HepG2 (cell line): ENCODE data around the gene CDK7. TPM values are rescaled to one million over a fixed set of nuclear protein-coding genes. Genes with fewer than 3 reads are reported as not detected.

Experiments used
- ELK4 ChIP-seq: sonication (generic); formaldehyde crosslinking; IDR thresholded peaks from 2 replicates; pipeline ENCODE4 v1.9.0; 2021; ENCODE audit warnings: missing genetic modification reagents, borderline replicate concordance
- FOSL1 ChIP-seq: sonication (generic); formaldehyde crosslinking; IDR thresholded peaks from 2 replicates; pipeline ENCODE4 v1.9.0; 2021; ENCODE audit warnings: missing genetic modification reagents, borderline replicate concordance
- IKZF1 ChIP-seq: fragments of 450-650 bp; IDR thresholded peaks from 2 replicates; pipeline ENCODE4 v1.7.1; 2016
- ISX ChIP-seq: sonication (generic); formaldehyde crosslinking; conservative IDR thresholded peaks from 2 replicates; pipeline ENCODE4 v1.5.0; 2020; ENCODE audit warnings: missing genetic modification reagents
- KAT8 ChIP-seq: IDR thresholded peaks from 2 replicates; pipeline ENCODE4 v1.6.1; 2016; ENCODE audit warnings: missing genetic modification reagents, missing compliant biosample characterization
- MED13 ChIP-seq: sonication (generic); formaldehyde crosslinking; IDR thresholded peaks from 2 replicates; pipeline ENCODE4 v1.5.0; 2020; ENCODE audit warnings: missing genetic modification reagents
- NFKB2 ChIP-seq: sonication (generic); formaldehyde crosslinking; IDR thresholded peaks from 2 replicates; pipeline ENCODE4 v1.4.0; 2020; ENCODE audit warnings: missing genetic modification reagents, borderline replicate concordance
- PAF1 ChIP-seq: IDR thresholded peaks from 2 replicates; pipeline ENCODE4 v1.6.1; 2016; ENCODE audit warnings: missing genetic modification reagents, missing compliant biosample characterization
- PAWR ChIP-seq: sonication (generic); formaldehyde crosslinking; IDR thresholded peaks from 2 replicates; pipeline ENCODE4 v1.4.0; 2020; ENCODE audit warnings: missing genetic modification reagents, mild to moderate bottlenecking, borderline replicate concordance
- PLRG1 ChIP-seq: fragments of 450-650 bp; conservative IDR thresholded peaks from 2 replicates; pipeline ENCODE4 v1.6.1; 2016
- POLR2AphosphoS2 ChIP-seq: IDR thresholded peaks from 2 replicates; pipeline ENCODE4 v1.6.1; 2011; ENCODE audit warnings: low read depth, low read length, improper control_type of control experiment
- SATB2 ChIP-seq: sonication (generic); formaldehyde crosslinking; IDR thresholded peaks from 2 replicates; pipeline ENCODE4 v1.5.0; 2020; ENCODE audit warnings: missing genetic modification reagents
- SMAD1 ChIP-seq: sonication (generic); formaldehyde crosslinking; IDR thresholded peaks from 2 replicates; pipeline ENCODE4 v1.4.0; 2020; ENCODE audit warnings: missing genetic modification reagents, low read depth, mild to moderate bottlenecking, borderline replicate concordance
- SMYD3 ChIP-seq: sonication (generic); formaldehyde crosslinking; IDR thresholded peaks from 2 replicates; pipeline ENCODE4 v1.8.1; 2023; ENCODE audit warnings: mild to moderate bottlenecking, missing genetic modification reagents
- SP1 ChIP-seq, 2 experiments: fragments of 450-650 bp in 1 of 2; sonication (generic) in 1 of 2; formaldehyde crosslinking in 1 of 2; IDR thresholded peaks; 2 replicates each; pipeline versions ENCODE4 v1.4.0 to v1.6.1; 2016 to 2020; ENCODE audit warnings: missing genetic modification reagents in 1 of 2
- WIZ ChIP-seq: sonication (generic); formaldehyde crosslinking; IDR thresholded peaks from 2 replicates; pipeline ENCODE4 v1.5.1; 2020; ENCODE audit warnings: mild to moderate bottlenecking, missing genetic modification reagents
- ZFP1 ChIP-seq: IDR thresholded peaks from 2 replicates; pipeline ENCODE4 v1.6.1; 2016
- ZNF143 ChIP-seq: sonication (generic); formaldehyde crosslinking; IDR thresholded peaks from 2 replicates; pipeline ENCODE4 v1.4.0; 2020; ENCODE audit warnings: missing genetic modification reagents
- ZNF274 ChIP-seq: sonication (generic); formaldehyde crosslinking; IDR thresholded peaks from 2 replicates; pipeline ENCODE4 v1.5.1; 2020; ENCODE audit warnings: mild to moderate bottlenecking, missing genetic modification reagents
- ZNF547 ChIP-seq: sonication (generic); formaldehyde crosslinking; IDR thresholded peaks from 2 replicates; pipeline ENCODE4 v1.5.1; 2020; ENCODE audit warnings: mild to moderate bottlenecking, missing genetic modification reagents
- ZNF557 ChIP-seq: sonication (generic); formaldehyde crosslinking; IDR thresholded peaks from 2 replicates; pipeline ENCODE4 v1.4.0; 2020; ENCODE audit warnings: missing genetic modification reagents
- ZNF737 ChIP-seq: sonication (generic); formaldehyde crosslinking; IDR thresholded peaks from 2 replicates; pipeline ENCODE4 v1.5.0; 2020; ENCODE audit warnings: missing genetic modification reagents, mild to moderate bottlenecking, borderline replicate concordance
- ZNF777 ChIP-seq: sonication (generic); formaldehyde crosslinking; IDR thresholded peaks from 2 replicates; pipeline ENCODE4 v1.4.0; 2020; ENCODE audit warnings: missing genetic modification reagents
- ZNF782 ChIP-seq: sonication (generic); formaldehyde crosslinking; IDR thresholded peaks from 2 replicates; pipeline ENCODE4 v1.4.0; 2020; ENCODE audit warnings: missing genetic modification reagents, mild to moderate bottlenecking, borderline replicate concordance
- ZSCAN20 ChIP-seq: sonication (generic); formaldehyde crosslinking; IDR thresholded peaks from 2 replicates; pipeline ENCODE4 v1.4.0; 2020; ENCODE audit warnings: missing genetic modification reagents, mild to moderate bottlenecking, borderline replicate concordance
- ZSCAN30 ChIP-seq: sonication (generic); formaldehyde crosslinking; IDR thresholded peaks from 2 replicates; pipeline ENCODE4 v1.5.0; 2020; ENCODE audit warnings: mild to moderate bottlenecking, missing genetic modification reagents
- polyA plus RNA-seq, 8 experiments: library from polyadenylated mRNA; depleted of rRNA in 3 of 8; stranded (reverse) in 7 of 8; unstranded in 1 of 8; fragments of >200 nt; fragmentation: Illumina TruSeq in 4 of 8; extraction: Trizol in 4 of 8; gene quantifications; 2 replicates each; pipeline versions ENCODE4 v1.2.1 to v1.2.3, GENCODE V29; 2011 to 2016; ENCODE audit warnings: low read depth in 4 of 8, missing spikeins in 1 of 8, mixed read lengths in 1 of 8; ENCODE audit not compliant: insufficient read depth in 1 of 8
- total RNA-seq, 5 experiments: library from RNA; depleted of rRNA; stranded (reverse); fragments of >200 nt; fragmentation: Illumina TruSeq; extraction: Trizol; gene quantifications; 2 replicates each; pipeline ENCODE4 v1.2.3, GENCODE V29; 2016; ENCODE audit warnings: low read depth in 1 of 5
- TF ChIP-seq, protein P1 (sequence below): sonication (generic); formaldehyde crosslinking; IDR thresholded peaks from 2 replicates; pipeline ENCODE4 v1.4.0; 2020; ENCODE audit warnings: missing genetic modification reagents, borderline replicate concordance
- TF ChIP-seq, protein P2 (sequence below): sonication (generic); formaldehyde crosslinking; IDR thresholded peaks from 2 replicates; pipeline ENCODE4 v1.4.0; 2020; ENCODE audit warnings: mild to moderate bottlenecking, low read depth, missing genetic modification reagents

Gene CDK7
- total and polyA plus RNA-seq, 2 of the 13 experiments (the other 11 are each of a cell fraction or from before 2014, with no cell fraction given), result 41.2 to 54.9 TPM

DNA sequence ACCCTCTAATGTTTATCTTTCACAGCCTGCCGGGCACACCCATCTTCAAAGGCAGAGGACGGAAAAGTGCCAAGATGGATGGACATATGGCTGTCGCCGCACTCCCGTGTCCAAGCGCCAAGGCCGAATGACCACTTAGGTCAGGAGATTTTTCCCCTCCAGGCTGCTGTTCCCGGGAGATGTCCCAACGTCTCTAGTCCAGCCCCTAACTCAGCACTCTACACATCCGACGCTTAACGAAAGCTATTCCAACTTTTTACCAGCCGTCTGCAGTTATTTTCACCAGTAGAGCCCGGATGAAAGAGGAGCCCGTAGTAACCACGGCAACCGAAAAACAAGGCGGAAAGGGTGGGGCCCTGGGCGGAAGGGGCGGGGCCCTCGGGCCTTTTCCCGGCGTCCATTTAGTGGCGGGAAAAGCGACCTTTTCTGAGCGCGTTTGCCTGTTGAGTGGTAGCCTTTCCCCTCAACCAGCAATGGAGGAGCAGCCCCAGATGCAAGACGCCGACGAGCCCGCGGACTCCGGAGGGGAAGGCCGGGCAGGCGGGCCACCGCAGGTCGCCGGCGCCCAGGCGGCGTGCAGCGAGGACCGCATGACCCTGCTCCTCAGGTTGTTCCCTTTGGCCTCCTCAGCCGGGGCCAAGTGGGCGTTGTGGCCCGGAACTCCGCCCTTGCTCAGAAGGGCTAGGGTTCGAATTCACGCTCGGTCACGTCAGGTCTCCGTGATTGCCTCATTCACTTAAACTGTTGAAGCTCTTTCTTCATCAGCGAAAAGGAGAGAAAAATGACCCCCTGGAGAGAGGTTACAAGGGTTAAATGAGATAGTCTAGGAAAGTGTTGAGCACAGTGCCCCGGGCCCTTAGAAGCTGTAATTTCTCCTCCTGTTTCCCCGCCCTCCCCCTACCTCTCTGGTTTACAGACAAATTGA is 45.3 kb upstream of the CDK7 start, which contains the start of gene CENPH (continued):
- TF ChIP-seq IKZF1 (no peak), ZNF143 (CRISPR knock-in tag) (peak; percentile 89), ISX (CRISPR knock-in tag) (no peak), ZSCAN30 (CRISPR knock-in tag) (no peak), NFKB2 (CRISPR knock-in tag) (no peak), SP1 (IDR thresholded peaks at IDR 0.05) (no peak), SP1 (CRISPR knock-in tag; IDR thresholded peaks at IDR 0.05) (peak; percentile 83), ZSCAN20 (CRISPR knock-in tag) (no peak), KAT8 (CRISPR knock-in tag) (peak; percentile 93), ZNF737 (CRISPR knock-in tag) (no peak), ZNF547 (CRISPR knock-in tag) (peak; percentile 87), PAF1 (CRISPR knock-in tag) (no peak), SMAD1 (CRISPR knock-in tag) (peak; percentile 65; the same call in 1 of the 2 replicates), FOSL1 (CRISPR knock-in tag) (no peak), ZNF777 (CRISPR knock-in tag) (peak; percentile 31; the same call in 1 of the 2 replicates), ZFP1 (CRISPR knock-in tag) (0 out of 2 replicates have a peak, but pooled peaks have one; percentile 47), POLR2AphosphoS2 (no peak), MED13 (CRISPR knock-in tag) (no peak; the same call in 1 of the 2 replicates), PAWR (CRISPR knock-in tag) (0 out of 2 replicates have a peak, but pooled peaks have one; percentile 51), SMYD3 (CRISPR knock-in tag) (no peak), ZNF782 (CRISPR knock-in tag) (no peak), ZNF274 (no peak), PLRG1 (no peak), WIZ (CRISPR knock-in tag) (peak; percentile 66; the same call in 1 of the 2 replicates), SATB2 (CRISPR knock-in tag) (no peak), ELK4 (CRISPR knock-in tag) (0 out of 2 replicates have a peak, but pooled peaks have one; percentile 47), ZNF557 (CRISPR knock-in tag) (no peak)
- TF ChIP-seq, protein P1, sequence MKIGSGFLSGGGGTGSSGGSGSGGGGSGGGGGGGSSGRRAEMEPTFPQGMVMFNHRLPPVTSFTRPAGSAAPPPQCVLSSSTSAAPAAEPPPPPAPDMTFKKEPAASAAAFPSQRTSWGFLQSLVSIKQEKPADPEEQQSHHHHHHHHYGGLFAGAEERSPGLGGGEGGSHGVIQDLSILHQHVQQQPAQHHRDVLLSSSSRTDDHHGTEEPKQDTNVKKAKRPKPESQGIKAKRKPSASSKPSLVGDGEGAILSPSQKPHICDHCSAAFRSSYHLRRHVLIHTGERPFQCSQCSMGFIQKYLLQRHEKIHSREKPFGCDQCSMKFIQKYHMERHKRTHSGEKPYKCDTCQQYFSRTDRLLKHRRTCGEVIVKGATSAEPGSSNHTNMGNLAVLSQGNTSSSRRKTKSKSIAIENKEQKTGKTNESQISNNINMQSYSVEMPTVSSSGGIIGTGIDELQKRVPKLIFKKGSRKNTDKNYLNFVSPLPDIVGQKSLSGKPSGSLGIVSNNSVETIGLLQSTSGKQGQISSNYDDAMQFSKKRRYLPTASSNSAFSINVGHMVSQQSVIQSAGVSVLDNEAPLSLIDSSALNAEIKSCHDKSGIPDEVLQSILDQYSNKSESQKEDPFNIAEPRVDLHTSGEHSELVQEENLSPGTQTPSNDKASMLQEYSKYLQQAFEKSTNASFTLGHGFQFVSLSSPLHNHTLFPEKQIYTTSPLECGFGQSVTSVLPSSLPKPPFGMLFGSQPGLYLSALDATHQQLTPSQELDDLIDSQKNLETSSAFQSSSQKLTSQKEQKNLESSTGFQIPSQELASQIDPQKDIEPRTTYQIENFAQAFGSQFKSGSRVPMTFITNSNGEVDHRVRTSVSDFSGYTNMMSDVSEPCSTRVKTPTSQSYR, result no peak
- TF ChIP-seq, protein P2, sequence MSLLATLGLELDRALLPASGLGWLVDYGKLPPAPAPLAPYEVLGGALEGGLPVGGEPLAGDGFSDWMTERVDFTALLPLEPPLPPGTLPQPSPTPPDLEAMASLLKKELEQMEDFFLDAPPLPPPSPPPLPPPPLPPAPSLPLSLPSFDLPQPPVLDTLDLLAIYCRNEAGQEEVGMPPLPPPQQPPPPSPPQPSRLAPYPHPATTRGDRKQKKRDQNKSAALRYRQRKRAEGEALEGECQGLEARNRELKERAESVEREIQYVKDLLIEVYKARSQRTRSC, result peak; percentile 80
